Mesothelial cell of epicardium (in vitro differentiated cells): Measurements from ENCODE around the gene RPUSD2. TPM values are rescaled to one million over a fixed set of nuclear protein-coding genes. Genes with fewer than 3 reads are reported as not detected.

ENCODE experiments used
- DNase-seq, 2 experiments: peaks; one replicate each; pipeline ENCODE4 v3.0.0; 2021; ENCODE audit warnings: low spot score in 2 of 2; ENCODE audit not compliant: unreplicated experiment in 2 of 2
- H3K27ac Mint-ChIP-seq: 2 replicates; pipeline ENCODE4 v1.8.0; 2021; ENCODE audit warnings: mixed read lengths
- H3K27me3 Mint-ChIP-seq: 2 replicates; pipeline ENCODE4 v1.8.0; 2021; ENCODE audit warnings: low read depth, mixed read lengths
- H3K36me3 Mint-ChIP-seq: 2 replicates; pipeline ENCODE4 v1.8.0; 2021; ENCODE audit warnings: mixed read lengths
- H3K4me1 Mint-ChIP-seq: 2 replicates; pipeline ENCODE4 v1.8.0; 2021; ENCODE audit warnings: mixed read lengths
- H3K4me3 Mint-ChIP-seq: 2 replicates; pipeline ENCODE4 v1.8.0; 2021; ENCODE audit warnings: mild to moderate bottlenecking, moderate library complexity, mixed read lengths
- H3K9me3 Mint-ChIP-seq: 2 replicates; pipeline ENCODE4 v1.8.0; 2021; ENCODE audit warnings: mixed read lengths
- total RNA-seq: library from RNA; stranded (reverse); gene quantifications from 3 replicates; pipeline ENCODE4 v1.2.1, GENCODE V29; 2021
- TF ChIP-seq, protein P1 (sequence below): fragments of 200-600 bp; sonication (generic); IDR thresholded peaks from one replicate; pipeline ENCODE4 v1.5.0; 2021; ENCODE audit warnings: antibody characterized with exemption; ENCODE audit not compliant: unreplicated experiment

RPUSD2 gene
- total RNA-seq, 1 donor from 2014 or later = 13.0 TPM

DNA sequence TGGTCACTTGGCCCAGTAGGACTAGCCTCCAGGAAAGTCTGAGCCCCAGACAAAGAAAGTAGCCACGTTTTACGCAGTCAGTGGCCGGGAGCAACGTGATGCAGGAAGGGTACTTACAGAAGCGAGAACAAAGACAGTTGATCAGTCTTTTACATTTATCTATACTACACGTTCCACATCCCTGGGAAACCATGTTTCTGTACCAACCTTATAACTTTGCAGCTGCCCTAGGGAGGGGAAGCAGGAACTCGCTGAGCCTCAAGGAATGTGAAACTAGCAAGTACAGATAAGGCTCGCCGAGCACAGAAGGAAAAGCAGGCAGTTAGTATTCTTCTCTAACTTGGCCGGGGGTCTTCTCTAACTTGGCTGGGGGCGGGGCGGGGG lies 21.6 kb downstream of the RPUSD2 start:
- no peaks in the 10 kb centered on the region for H3K9me3 Mint-ChIP-seq
- TF ChIP-seq, protein P1, sequence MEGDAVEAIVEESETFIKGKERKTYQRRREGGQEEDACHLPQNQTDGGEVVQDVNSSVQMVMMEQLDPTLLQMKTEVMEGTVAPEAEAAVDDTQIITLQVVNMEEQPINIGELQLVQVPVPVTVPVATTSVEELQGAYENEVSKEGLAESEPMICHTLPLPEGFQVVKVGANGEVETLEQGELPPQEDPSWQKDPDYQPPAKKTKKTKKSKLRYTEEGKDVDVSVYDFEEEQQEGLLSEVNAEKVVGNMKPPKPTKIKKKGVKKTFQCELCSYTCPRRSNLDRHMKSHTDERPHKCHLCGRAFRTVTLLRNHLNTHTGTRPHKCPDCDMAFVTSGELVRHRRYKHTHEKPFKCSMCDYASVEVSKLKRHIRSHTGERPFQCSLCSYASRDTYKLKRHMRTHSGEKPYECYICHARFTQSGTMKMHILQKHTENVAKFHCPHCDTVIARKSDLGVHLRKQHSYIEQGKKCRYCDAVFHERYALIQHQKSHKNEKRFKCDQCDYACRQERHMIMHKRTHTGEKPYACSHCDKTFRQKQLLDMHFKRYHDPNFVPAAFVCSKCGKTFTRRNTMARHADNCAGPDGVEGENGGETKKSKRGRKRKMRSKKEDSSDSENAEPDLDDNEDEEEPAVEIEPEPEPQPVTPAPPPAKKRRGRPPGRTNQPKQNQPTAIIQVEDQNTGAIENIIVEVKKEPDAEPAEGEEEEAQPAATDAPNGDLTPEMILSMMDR = no peak
- H3K4me3 Mint-ChIP-seq = peak overlapping the region; percentile 65
- H3K27me3 Mint-ChIP-seq = peaks cover 5% of the 10 kb centered on the region
- H3K4me1 Mint-ChIP-seq = peaks cover 21% of the 10 kb centered on the region
- peak overlapping the region; percentile 91 for H3K27ac Mint-ChIP-seq
- H3K36me3 Mint-ChIP-seq = no peaks in the 10 kb centered on the region
- no peak for DNase-seq

DNA sequence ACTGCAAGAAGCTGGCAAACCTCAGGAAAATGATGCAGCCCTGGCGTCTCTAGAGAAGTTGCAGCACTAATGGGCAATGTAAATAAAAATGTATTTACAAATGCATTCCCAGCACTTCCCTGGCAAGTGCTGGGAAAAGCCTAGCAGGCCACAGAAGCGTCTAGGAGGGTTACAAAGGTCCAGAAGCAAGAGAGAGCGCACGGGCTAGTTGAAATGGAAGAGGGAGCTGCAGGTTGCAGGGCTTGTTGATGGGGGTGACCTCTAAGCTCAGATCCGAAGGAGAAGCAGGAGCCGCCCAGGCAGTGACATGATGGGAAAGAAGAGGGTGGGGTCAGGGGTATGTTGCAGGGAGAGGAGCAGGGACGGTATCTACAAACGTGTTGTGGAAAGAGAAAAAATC lies 22.3 kb downstream of the RPUSD2 start:
- peak in 1 of 2 experiments; percentile 25 for DNase-seq

DNA sequence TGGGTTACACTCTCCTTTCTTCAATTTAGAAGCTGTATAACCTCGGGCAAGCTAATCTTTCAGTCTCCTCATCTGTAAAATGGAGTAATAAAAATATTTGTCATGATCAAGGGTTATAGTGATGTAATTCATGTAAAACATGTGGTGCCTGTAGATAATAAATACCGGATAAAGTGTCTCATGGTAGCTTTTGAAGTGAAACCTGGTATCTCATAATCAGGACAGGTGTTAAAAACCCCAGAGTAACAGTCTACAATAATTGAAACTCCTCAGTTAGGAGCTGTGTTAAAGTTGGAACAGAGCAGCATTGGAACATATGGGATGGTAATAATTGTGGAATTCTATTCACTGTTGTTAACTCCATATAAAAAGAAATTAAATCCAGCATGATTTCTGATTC lies 24.1 kb downstream of the RPUSD2 start:
- Mint-ChIP-seq H3K27ac (peak overlapping the region; percentile 100), H3K4me3 (no peak overlapping the region), H3K27me3 (peaks cover 5% of the 10 kb centered on the region), H3K4me1 (peaks cover 24% of the 10 kb centered on the region), H3K9me3 (no peaks in the 10 kb centered on the region), H3K36me3 (no peaks in the 10 kb centered on the region)
- DNase-seq = no peak
- TF ChIP-seq, protein P1 = no peak

More for the DNA sequence above, 22.3 kb downstream of the RPUSD2 start:
- no peaks in the 10 kb centered on the region for H3K36me3 Mint-ChIP-seq
- no peak overlapping the region for H3K4me3 Mint-ChIP-seq
- no peaks in the 10 kb centered on the region for H3K9me3 Mint-ChIP-seq
- TF ChIP-seq, protein P1 = no peak
- H3K27me3 Mint-ChIP-seq = peaks cover 5% of the 10 kb centered on the region
- peak overlapping the region; percentile 91 for H3K27ac Mint-ChIP-seq
- H3K4me1 Mint-ChIP-seq = peaks cover 24% of the 10 kb centered on the region

DNA sequence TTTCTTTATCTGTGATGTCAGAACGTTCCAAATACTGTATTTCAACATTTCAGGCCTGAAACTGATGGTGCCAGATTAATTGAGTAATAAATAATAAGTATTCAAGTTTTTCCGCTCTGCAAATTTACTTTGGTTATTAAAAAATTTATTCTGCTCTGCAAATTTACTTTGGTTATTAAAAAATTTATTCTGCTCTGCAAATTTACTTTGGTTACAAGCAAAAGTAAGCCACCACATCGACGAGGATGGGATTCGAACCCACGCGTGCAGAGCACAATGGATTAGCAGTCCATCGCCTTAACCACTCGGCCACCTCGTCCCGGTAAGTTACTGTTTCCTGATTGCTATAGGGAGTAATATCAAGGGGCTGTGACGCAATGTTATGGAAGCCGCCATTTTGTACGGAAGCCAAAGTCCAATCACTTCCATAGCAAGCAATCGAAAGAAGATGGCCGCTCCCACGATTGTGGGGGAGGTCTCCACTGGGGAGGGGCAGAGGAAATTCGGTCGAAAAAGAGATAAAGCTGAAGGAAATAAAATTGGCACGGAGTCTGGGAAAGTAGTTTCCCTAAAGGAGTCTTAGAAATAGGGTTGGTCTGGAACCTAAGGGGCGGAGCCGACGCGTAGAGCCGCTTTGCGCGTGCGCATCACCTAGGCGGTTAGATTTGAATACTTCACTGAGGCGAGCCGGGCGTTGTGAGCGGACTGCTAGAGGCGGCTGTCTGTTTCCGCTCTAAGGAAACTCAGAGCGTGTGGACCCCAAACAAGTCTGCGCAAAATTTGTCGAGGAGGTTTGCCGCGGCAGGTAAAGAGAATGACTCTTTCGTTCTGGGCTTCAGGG lies 24.7 kb downstream of the RPUSD2 start, which contains the start of gene KNL1:
KNL1 (plus strand) TSS at position 662 of the 841 bp plus-strand sequence. CDS start 8,683 bp downstream, outside the sequence.
- DNase-seq = peak; percentile 80 to 96
- H3K4me1 Mint-ChIP-seq = peaks cover 24% of the 10 kb centered on the region
- TF ChIP-seq, protein P1 = no peak
- H3K9me3 Mint-ChIP-seq = no peaks in the 10 kb centered on the region
- H3K27ac Mint-ChIP-seq = peak within 1 kb of the TSS; percentile 100
- H3K36me3 Mint-ChIP-seq = no peaks in the 10 kb centered on the region
- H3K27me3 Mint-ChIP-seq = peaks cover 5% of the 10 kb centered on the region
- H3K4me3 Mint-ChIP-seq = peak within 1 kb of the TSS; percentile 96

DNA sequence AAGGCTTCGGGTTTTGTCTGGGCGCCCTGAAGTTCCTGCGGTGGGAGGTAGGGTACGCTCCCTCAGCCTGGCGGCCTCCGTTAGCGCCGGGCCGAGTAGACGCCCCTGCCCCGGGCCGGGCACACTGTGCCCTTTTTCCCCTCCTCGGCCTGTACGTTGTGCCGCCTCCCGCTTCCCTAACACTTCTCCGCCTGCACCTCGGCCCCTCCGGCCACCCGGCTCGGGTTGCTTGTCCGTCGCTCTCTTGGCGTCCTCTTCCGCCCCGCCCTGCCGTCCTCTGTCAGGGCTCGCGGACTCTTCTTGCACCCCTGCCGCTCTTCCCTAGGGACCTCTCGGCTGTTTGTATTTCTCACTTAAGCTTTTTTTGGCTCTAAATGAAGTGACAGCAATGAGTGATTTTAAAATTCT lies 25.3 kb downstream of the RPUSD2 start:
- Mint-ChIP-seq H3K4me1 (peaks cover 24% of the 10 kb centered on the region), H3K27ac (peak overlapping the region; percentile 100), H3K27me3 (peaks cover 2% of the 10 kb centered on the region), H3K4me3 (peak overlapping the region; percentile 96), H3K36me3 (no peaks in the 10 kb centered on the region), H3K9me3 (no peaks in the 10 kb centered on the region)
- TF ChIP-seq, protein P1 = no peak
- no peak for DNase-seq
